Stomach (tissue), 9 donors: ENCODE results near the gene TMEM51. TPM values are rescaled to one million over a fixed set of nuclear protein-coding genes. Genes with fewer than 3 reads are reported as not detected.

Experiments used
- DNase-seq, 2 donors: peaks; one replicate each; pipeline versions ENCODE4 v3.0.0 to v3.0.0-alpha.2; 2013 to 2019
- H3K27ac ChIP-seq, 5 donors: fragments of 200-600 bp in 4 of 5; sonication (generic) in 4 of 5; one replicate each; pipeline ENCODE4 v1.5.1; 2013 to 2019; ENCODE audit warnings: mild to moderate bottlenecking in 1 of 5, moderate library complexity in 1 of 5
- H3K27me3 ChIP-seq, 3 donors: fragments of 200-600 bp; sonication (generic); one replicate each; pipeline ENCODE4 v1.5.1; 2017 to 2019; ENCODE audit warnings: mixed run types in 1 of 3
- H3K36me3 ChIP-seq, 4 donors: fragments of 200-600 bp; sonication (generic); 1 replicate in 3 of 4; 2 replicates in 1 of 4; pipeline ENCODE4 v1.5.1; 2016 to 2019
- H3K4me1 ChIP-seq, 4 donors: fragments of 200-600 bp; sonication (generic); one replicate each; pipeline ENCODE4 v1.5.1; 2016 to 2019
- H3K4me3 ChIP-seq, 4 donors: fragments of 200-600 bp; sonication (generic) in 3 of 4; one replicate each; pipeline ENCODE4 v1.5.1; 2016 to 2019; ENCODE audit warnings: mild to moderate bottlenecking in 1 of 4
- H3K9me3 ChIP-seq, 4 donors: fragments of 200-600 bp; sonication (generic); one replicate each; pipeline ENCODE4 v1.5.1; 2016 to 2019
- EP300 ChIP-seq: sonication (generic); formaldehyde crosslinking; IDR thresholded peaks from one replicate; pipeline ENCODE4 v1.6.1; 2017; ENCODE audit warnings: antibody characterized with exemption
- POLR2A ChIP-seq, 4 donors: fragments of 450-650 bp; IDR thresholded peaks; one replicate each; pipeline ENCODE4 v1.6.1; 2016; ENCODE audit warnings: antibody characterized with exemption in 4 of 4, control low read depth in 2 of 4, mild to moderate bottlenecking in 1 of 4, moderate library complexity in 1 of 4
- POLR2AphosphoS5 ChIP-seq, 3 donors: sonication (generic); formaldehyde crosslinking; IDR thresholded peaks; one replicate each; pipeline ENCODE4 v1.6.1; 2016; ENCODE audit warnings: antibody characterized with exemption in 3 of 3
- WGBS, 5 donors: extraction: QIAGEN DNeasy Blood & Tissue Kit in 3 of 5; methylation state at CpG; one replicate each; pipeline versions ENCODE4 v1.1.5 to v1.1.7; 2013 to 2018; 5-methylcytosine and 5-hydroxymethylcytosine counted together
- intact Hi-C: fragments of 100-400 bp; cut with DNase I; formaldehyde crosslinking; loops from one replicate; pipeline ENCODE4 v1.15.1; 2023; ENCODE audit warnings: low total_unique reads
- polyA plus RNA-seq, 3 donors: library from polyadenylated mRNA; stranded (reverse); fragments of 200-250 nt; gene quantifications; one replicate each; pipeline ENCODE4 v1.2.3, GENCODE V29; 2013
- total RNA-seq, 5 donors: library from RNA; depleted of rRNA; stranded (reverse); fragments of >200 nt; gene quantifications; one replicate each; pipeline versions ENCODE4 v1.1.0 to v1.2.3, GENCODE V29; 2014 to 2016
- TF ChIP-seq, protein P1 (sequence below), 7 experiments: fragments of 450-650 bp in 4 of 7; fragments of 200-600 bp in 3 of 7; sonication (generic) in 3 of 7; IDR thresholded peaks; one replicate each; pipeline ENCODE4 v1.5.1; 2016 to 2019; ENCODE audit warnings: antibody characterized with exemption in 7 of 7, control low read depth in 2 of 7, mild to moderate bottlenecking in 1 of 7
- donor health status: healthy with polysubstance abuse.
- donor health status: Bipolar disorder and iron deficiency.
- donor health status: healthy.

TMEM51 gene
- total and polyA plus RNA-seq, 8 donors = 1.2 to 32.2 (median 15.1) TPM

DNA sequence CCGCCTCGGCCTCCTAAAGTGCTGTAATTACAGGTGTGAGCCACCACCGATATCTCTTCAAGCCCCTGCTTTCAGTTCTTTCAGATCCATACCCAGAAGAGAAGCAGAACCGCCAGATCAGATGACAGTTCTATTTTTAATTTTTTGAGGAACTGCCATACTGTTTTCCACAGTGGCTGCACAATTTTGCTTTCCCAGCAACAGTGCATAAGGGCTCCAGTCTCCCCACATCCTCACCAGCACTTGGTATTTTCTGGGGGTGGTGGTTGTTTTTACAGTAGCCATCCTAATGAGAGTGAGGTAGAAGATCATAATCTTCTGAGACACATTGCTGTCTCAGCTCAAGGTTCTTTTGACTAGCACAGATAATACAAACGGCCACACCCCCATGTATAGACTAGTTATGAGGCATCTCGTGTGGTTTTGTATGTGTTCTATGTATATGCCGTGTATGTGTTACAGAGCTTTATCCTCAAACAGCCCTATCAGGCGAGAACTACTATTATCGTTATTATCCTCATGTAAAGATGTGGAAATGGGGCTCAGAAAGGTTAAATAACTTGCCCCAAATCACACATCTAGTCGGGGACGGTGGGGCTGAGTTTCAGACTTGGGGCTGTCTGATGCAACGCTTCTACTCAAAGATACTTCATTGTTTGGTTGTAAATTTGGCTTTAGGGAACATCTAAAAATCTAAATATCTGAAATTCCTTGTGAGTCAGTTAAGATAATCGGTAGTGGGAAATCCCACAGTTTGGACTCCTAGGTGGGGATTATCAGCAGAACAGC lies 105.5 kb downstream of the TMEM51 start:
- Histone ChIP-seq H3K27ac (peak overlapping the region in 3 of 5 donors; percentile 11 to 60 (median 36)), H3K9me3 (no peaks in the 10 kb centered on the region), H3K36me3 (no peaks in the 10 kb centered on the region), H3K27me3 (no peaks in the 10 kb centered on the region), H3K4me1 (peaks cover 0 to 44% (median 24%) of the 10 kb centered on the region in 4 donors), H3K4me3 (no peak overlapping the region)
- intact Hi-C loops = no loop called here
- TF ChIP-seq POLR2A (IDR thresholded peaks at IDR 0.05) (no peak), POLR2AphosphoS5 (IDR thresholded peaks at IDR 0.05) (no peak), EP300 (no peak)
- TF ChIP-seq, protein P1, sequence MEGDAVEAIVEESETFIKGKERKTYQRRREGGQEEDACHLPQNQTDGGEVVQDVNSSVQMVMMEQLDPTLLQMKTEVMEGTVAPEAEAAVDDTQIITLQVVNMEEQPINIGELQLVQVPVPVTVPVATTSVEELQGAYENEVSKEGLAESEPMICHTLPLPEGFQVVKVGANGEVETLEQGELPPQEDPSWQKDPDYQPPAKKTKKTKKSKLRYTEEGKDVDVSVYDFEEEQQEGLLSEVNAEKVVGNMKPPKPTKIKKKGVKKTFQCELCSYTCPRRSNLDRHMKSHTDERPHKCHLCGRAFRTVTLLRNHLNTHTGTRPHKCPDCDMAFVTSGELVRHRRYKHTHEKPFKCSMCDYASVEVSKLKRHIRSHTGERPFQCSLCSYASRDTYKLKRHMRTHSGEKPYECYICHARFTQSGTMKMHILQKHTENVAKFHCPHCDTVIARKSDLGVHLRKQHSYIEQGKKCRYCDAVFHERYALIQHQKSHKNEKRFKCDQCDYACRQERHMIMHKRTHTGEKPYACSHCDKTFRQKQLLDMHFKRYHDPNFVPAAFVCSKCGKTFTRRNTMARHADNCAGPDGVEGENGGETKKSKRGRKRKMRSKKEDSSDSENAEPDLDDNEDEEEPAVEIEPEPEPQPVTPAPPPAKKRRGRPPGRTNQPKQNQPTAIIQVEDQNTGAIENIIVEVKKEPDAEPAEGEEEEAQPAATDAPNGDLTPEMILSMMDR (IDR thresholded peaks at IDR 0.05) = no peak
- WGBS, 5 donors = 71 to 86% (median 86%) methylated on average over 13 of the region's 13 CpGs
- no peak for DNase-seq

DNA sequence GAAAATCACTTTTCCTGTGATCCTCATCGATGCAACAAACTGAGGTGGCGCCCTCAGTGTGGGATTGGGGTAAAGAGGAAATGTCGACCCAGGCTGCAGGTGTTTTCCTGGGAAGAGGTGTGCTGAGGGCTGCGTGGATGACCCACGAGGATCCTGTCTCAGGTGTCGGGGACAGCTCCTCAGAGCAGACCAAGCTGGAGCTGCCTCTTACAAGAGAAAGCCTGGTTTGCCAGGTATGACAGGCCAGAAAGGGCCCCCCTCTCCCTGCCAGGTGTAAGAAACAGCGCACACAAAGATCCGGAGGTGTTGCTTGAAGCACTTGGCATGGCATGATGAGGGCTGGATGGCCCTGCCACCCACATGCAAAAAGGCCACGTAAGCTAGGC lies 106.1 kb downstream of the TMEM51 start:
- TF ChIP-seq POLR2AphosphoS5 (IDR thresholded peaks at IDR 0.05) (no peak), EP300 (no peak), POLR2A (IDR thresholded peaks at IDR 0.05) (no peak)
- TF ChIP-seq, protein P1 (IDR thresholded peaks at IDR 0.05) = no peak
- H3K27ac ChIP-seq = peak overlapping the region in 3 of 5 donors; percentile 36 to 60 (median 48)
- DNase-seq = no peak
- no peaks in the 10 kb centered on the region for H3K9me3 ChIP-seq
- H3K27me3 ChIP-seq = no peaks in the 10 kb centered on the region
- intact Hi-C loops = no loop called here
- WGBS, 5 donors = 83 to 88% (median 87%) methylated on average over 9 of the region's 9 CpGs
- no peak overlapping the region for H3K4me3 ChIP-seq
- peaks cover 0 to 39% (median 24%) of the 10 kb centered on the region in 4 donors for H3K4me1 ChIP-seq
- no peaks in the 10 kb centered on the region for H3K36me3 ChIP-seq

DNA sequence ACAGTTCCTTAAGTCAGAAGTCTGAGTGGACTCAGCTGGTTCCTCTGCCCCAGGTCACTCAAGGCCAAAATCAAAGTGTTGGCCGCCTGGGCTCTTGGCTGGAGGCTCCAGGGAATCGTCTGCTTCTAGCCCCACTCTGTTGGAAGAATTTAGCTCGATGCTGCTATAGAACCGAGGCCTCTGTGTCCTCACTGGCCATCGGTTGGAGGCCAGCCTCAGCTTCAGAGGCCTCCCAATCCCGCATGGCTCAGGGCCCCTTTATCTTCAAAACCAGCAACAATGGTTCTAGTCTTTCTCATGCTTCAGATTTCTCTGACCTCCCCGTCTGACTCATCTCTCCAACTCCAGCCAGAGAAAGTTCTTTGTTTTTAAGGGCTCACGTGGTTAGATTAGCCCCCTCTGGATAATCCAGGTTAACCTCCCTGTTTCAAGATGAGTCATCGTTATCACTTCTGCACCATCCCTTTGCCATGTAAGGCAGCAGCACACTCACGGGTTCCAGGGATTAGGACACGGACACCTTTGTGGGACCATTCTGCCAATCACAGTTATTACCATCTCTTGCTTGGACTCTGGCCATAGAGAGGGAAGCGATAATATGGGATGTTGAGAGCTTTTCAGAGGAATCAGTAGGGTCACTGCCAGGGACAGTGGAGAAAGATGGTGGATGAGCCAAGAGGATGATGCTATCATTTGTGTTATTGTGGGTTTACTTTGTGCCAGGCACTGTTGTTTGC lies 107.0 kb downstream of the TMEM51 start:
- Histone ChIP-seq H3K36me3 (no peaks in the 10 kb centered on the region), H3K27ac (peak overlapping the region in 4 of 5 donors; percentile 36 to 60 (median 48)), H3K9me3 (peaks cover 0 to 3% (median 0%) of the 10 kb centered on the region in 4 donors), H3K4me1 (peaks cover 0 to 35% (median 24%) of the 10 kb centered on the region in 4 donors), H3K4me3 (no peak overlapping the region), H3K27me3 (no peaks in the 10 kb centered on the region)
- 67 to 84% (median 72%) methylated on average over 12 of the region's 12 CpGs for WGBS, 5 donors
- TF ChIP-seq, protein P1 (IDR thresholded peaks at IDR 0.05) = no peak
- TF ChIP-seq POLR2AphosphoS5 (IDR thresholded peaks at IDR 0.05) (no peak), EP300 (no peak), POLR2A (IDR thresholded peaks at IDR 0.05) (no peak)
- DNase-seq = no peak
- intact Hi-C loops = no loop called here

DNA sequence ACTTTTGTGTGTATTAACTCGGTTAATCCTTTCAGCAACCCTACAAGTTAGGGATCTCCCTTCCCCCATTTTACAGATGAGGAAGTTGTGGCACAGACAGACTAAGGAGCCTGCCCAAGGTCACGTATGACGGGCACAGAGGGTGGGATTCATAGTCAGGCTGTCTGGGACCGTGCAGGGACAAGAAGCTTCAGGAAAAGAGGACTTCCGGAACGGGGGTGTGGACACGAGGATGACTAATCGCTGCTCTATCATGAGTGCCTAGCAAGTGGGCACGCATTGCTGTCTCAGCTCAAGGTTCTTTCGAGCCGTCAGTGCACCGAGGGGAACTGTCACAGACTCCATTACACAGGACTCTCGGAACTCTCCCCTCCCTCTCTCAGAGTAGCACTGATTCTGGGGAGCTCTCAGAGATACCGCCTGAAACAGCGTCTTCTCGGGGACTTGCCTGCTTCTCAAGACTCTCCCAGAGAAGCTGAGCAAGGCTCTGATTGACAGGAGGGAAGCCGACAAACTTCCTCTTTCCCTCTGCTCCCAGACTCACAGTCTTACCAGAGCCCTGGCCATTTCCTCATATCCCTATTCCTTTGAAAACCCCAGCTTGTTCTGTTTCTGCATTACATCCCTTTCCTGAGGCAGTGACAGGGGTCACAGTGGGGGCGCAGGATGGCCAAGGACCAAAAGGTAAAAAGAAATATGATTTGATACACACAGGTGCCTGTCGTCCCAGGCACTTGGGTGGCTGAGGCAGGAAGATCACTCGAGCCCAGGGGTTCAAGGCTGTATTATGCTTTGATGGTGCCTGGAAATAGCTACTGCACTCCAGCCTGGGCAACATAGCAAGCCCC lies 107.8 kb downstream of the TMEM51 start:
- peaks cover 0 to 35% (median 24%) of the 10 kb centered on the region in 4 donors for H3K4me1 ChIP-seq
- peak; percentile 38 to 44 for DNase-seq
- intact Hi-C loops = no loop called here
- peak overlapping the region in 4 of 5 donors; percentile 36 to 60 (median 48) for H3K27ac ChIP-seq
- H3K9me3 ChIP-seq = peaks cover 0 to 3% (median 0%) of the 10 kb centered on the region in 4 donors
- H3K4me3 ChIP-seq = peak overlapping the region in 2 of 4 donors; percentile 8 to 10
- no peaks in the 10 kb centered on the region for H3K27me3 ChIP-seq
- WGBS, 5 donors = 34 to 56% (median 45%) methylated on average over 20 of the region's 20 CpGs
- no peaks in the 10 kb centered on the region for H3K36me3 ChIP-seq
- TF ChIP-seq, protein P1 (IDR thresholded peaks at IDR 0.05) = no peak
- TF ChIP-seq EP300 = no peak
- TF ChIP-seq POLR2AphosphoS5 (IDR thresholded peaks at IDR 0.05) = peak in 1 of 3 donors; percentile 31
- TF ChIP-seq POLR2A (IDR thresholded peaks at IDR 0.05) = no peak
